IPS-15b (cell line): ENCODE data around the gene PRKACB.
"Not testable (repeated sequence)": the region's sequence is repeated elsewhere in the genome, so short reads cannot be mapped to it uniquely, and the experiment has no call there.

Experiments used
- H3K27me3 ChIP-seq: one replicate; pipeline ENCODE4 v1.6.1; 2013; ENCODE audit warnings: low read length; ENCODE audit not compliant: control insufficient read depth, insufficient read depth
- H3K36me3 ChIP-seq: one replicate; pipeline ENCODE4 v1.6.1; 2013; ENCODE audit warnings: low read length; ENCODE audit not compliant: control insufficient read depth, insufficient read depth
- H3K4me1 ChIP-seq: one replicate; pipeline ENCODE4 v1.6.1; 2013; ENCODE audit warnings: mild to moderate bottlenecking, low read length; ENCODE audit not compliant: control insufficient read depth, insufficient read depth
- H3K4me3 ChIP-seq: one replicate; pipeline ENCODE4 v1.5.1; 2013; ENCODE audit warnings: low read depth, low read length
- H3K9ac ChIP-seq: one replicate; pipeline ENCODE4 v1.6.1; 2013; ENCODE audit warnings: low read depth, mild to moderate bottlenecking, low read length
- H3K9me3 ChIP-seq: one replicate; pipeline ENCODE4 v1.6.1; 2013; ENCODE audit warnings: mild to moderate bottlenecking, low read length; ENCODE audit not compliant: control insufficient read depth, insufficient read depth

Gene PRKACB

DNA sequence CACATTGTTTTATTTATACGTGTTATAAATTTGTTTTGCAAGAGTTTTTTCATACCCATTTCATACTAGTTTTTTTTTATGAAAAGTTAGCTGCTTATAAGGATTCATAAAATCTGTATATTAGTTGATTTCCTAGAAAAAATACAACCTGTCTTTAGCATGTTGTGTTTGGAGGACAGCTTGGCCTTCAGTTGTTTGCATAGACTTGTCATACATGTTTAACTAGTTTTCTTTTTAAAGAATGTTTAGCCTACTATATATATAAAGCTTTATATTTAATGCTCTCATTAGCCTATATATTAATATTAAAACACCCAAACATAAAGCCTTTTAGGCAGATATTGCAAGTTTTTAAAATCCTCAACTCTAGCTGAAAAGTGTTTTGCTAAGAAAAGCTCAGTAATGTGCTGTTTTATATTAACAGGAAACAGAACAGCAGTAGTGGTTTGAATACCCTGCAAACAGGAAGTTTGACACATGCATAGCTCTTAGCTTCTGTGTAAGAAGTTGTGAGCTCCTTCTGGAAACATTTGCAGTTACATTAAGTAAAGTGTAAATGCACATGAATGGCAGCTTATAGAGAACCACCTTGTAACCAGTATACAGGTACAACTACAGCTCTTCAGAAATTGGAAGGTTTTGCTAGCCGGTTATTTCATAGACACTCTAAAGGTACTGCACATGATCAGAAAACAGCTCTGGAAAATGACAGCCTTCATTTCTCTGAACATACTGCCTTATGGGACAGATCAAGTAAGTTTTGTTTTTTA, at the start of gene PRKACB:
Gene PRKACB, plus strand, starts transcription at position 476 of the 770 bp plus-strand sequence. Its CDS starts 91 bp downstream, at position 567.
- Histone ChIP-seq H3K9ac (no peak within 1 kb of the TSS), H3K27me3 (no peaks in the 10 kb centered on the region), H3K4me1 (no peaks in the 10 kb centered on the region), H3K4me3 (no peak within 1 kb of the TSS), H3K36me3 (no peaks in the 10 kb centered on the region), H3K9me3 (no peaks in the 10 kb centered on the region)

DNA sequence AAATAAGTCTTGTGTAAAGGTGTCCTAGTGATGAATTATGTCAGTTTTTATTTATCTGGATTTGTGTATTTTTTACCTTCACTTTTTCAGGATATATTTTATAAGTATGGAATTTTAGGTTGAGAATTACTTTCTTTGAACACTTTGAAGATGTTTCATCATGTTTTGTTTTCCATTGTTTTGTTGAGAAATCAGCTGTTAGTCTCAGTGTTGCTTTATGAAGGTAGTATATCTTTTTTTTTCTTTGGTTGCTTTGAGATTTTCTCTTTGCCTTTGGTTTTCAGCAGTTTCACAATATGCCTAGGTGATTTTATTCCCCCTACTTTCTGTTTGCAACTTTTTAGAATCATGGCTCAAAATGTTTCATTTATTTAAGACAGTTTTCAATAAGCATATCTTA, 48.8 kb upstream of the PRKACB start:
- no peaks in the 10 kb centered on the region for H3K9me3 ChIP-seq
- no peak overlapping the region for H3K9ac ChIP-seq
- no peaks in the 10 kb centered on the region for H3K36me3 ChIP-seq
- no peak overlapping the region for H3K4me3 ChIP-seq
- H3K4me1 ChIP-seq, result no peaks in the 10 kb centered on the region
- no peaks in the 10 kb centered on the region for H3K27me3 ChIP-seq

DNA sequence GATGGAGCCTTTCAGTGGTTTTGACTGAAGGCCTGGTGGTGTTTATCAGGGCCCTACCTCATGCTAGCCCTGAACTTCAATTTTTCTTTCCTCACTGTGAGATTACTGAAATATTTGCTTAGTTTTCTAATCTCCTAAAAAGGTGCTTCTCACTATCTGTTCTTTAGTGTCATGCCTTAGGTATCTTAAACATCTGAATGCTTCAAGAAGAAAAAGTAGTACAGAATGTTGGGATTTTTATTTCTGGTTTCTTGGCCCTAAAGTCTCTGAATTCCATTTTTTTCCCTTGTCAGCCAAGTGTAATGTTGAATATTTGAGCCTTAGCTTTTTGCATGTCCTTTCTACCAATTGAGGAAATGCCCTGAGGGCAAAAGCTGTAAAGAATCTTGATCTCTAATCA, 47.9 kb upstream of the PRKACB start:
- Histone ChIP-seq H3K4me1 (no peaks in the 10 kb centered on the region), H3K36me3 (no peaks in the 10 kb centered on the region), H3K9ac (no peak overlapping the region), H3K4me3 (no peak overlapping the region), H3K27me3 (no peaks in the 10 kb centered on the region), H3K9me3 (no peaks in the 10 kb centered on the region)

DNA sequence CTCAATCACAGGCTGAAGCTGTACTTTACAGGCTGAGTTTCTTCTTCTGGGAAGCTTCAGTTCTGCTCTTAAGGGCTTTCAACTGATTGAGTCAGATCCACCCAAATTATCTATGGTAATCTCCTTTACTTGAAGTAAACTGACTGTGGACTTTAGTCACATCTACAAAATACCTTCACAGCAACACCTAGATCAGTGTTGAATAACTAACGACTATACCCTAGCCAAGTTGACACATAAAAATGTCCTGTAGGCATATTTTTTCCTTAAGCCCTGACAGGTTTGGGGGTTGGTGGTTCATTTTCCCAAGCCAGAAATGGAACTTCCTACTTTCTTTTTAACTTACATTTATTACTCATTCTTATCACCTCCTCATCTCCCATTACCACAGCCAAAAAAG, 42.9 kb upstream of the PRKACB start:
- Histone ChIP-seq H3K36me3 (no peaks in the 10 kb centered on the region), H3K27me3 (no peaks in the 10 kb centered on the region), H3K9me3 (no peaks in the 10 kb centered on the region), H3K4me1 (peaks cover 18% of the 10 kb centered on the region), H3K9ac (no peak overlapping the region), H3K4me3 (no peak overlapping the region)

DNA sequence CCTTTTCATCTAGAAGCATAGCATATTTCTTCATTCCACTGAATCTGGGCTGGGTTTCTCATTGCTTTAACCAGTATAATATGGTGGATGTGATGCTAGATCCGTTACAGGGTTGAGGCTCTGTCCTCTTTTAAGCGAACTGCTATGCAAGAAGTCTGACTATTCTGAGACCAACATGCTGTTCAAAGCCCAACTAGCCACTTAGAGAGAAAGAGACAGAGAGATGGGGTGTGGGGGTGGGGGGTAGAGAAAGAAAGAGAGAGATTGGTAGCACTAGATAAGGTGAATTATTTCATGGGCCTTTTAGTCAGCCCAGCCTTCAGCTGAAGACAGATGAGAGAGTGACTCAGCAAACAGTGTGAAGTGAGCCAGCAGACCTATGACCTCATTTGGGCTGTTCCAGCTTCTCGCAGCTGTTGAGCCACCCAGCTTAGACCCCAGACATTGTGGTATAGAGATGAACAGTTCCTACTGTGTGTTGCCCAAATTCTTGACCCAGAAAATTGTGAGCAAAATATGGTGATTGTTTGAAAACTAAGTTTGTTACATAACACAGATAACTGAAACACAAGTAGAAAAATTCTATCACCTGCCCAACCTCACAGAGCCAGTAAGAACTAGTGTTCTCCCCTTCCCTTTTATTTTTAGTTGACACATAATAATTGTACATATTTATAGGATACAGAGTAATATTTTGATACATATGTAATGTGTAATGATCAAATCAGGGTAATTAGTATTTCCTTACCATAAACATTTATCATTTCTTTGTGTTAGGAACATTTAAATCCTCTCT, 40.7 kb upstream of the PRKACB start:
- H3K9ac ChIP-seq, result no peak overlapping the region
- H3K36me3 ChIP-seq, result no peaks in the 10 kb centered on the region
- no peak overlapping the region for H3K4me3 ChIP-seq
- H3K9me3 ChIP-seq, result no peaks in the 10 kb centered on the region
- H3K4me1 ChIP-seq, result peaks cover 18% of the 10 kb centered on the region
- H3K27me3 ChIP-seq, result no peaks in the 10 kb centered on the region

DNA sequence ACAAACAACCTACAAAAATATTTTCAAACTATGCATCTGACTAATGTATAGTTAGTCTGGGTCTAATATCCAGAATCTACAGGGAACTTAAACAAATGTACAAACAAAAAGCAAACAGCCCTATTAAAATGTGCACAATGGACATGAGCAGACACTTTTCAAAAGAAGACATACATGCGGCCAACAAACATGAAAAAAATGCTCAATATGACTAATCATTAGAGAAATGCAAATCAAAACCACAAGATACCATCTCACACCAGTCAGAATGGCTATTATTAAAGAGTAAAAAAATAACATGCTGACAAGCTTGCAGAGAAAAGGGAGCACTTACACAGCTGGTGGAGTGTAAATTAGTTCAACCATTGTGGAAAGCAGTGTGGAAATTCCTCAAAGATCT, 36.5 kb upstream of the PRKACB start:
- not testable (repeated sequence) for H3K4me3 ChIP-seq, H3K27me3 ChIP-seq, H3K9me3 ChIP-seq, H3K9ac ChIP-seq, H3K36me3 ChIP-seq
- peaks cover 18% of the 10 kb centered on the region for H3K4me1 ChIP-seq

DNA sequence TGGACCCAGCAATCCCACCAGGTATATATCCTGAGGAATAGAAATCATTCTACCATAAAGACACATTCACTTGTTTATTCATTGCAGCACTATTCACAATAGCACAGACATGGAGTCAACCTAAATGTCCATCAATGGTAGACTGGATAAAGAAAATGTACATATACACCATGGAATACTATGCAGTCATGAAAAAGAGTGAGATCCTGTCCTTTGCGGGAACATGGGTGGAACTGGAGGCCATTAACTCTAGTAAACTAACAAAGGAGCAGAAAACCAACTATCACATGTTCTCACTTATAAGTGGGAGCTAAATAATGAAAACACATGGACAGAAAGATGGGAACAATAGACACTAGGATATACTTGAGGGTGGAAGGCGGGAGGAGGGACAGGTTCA, 36.1 kb upstream of the PRKACB start:
- Histone ChIP-seq H3K9me3 (no peaks in the 10 kb centered on the region), H3K9ac (no peak overlapping the region), H3K27me3 (no peaks in the 10 kb centered on the region), H3K36me3 (no peaks in the 10 kb centered on the region), H3K4me3 (no peak overlapping the region), H3K4me1 (peaks cover 17% of the 10 kb centered on the region)

DNA sequence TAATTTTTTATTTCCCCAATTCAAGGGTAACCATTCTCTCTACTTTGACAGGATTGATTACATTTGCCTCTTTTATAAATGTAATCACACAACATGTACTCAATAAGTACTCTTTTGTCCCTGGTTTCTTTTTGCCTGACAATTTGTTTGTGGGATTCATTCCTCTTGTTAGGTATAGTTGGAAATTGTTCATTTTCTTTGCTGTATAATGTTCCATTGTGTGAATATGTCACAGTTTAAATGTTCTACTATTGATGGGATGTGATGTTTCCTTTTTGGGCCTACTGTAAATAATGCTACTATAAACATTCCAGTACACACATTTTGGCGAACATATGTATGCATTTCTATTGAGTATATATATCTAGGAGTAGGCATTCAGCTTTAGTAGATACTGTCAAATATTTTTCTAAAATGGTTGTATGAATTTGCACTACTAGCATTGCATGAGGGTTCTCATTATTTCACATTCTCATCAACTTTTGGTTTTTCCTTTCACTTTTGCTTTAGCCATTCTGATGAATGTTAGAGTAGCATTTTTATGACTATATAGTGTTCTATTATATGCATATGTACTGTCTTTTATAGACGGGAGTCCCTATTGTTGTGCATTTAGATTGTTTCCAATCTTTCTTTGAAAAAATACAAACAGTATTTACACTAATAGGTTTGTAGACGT, 35.0 kb upstream of the PRKACB start:
- H3K4me1 ChIP-seq, result peaks cover 7% of the 10 kb centered on the region
- no peaks in the 10 kb centered on the region for H3K9me3 ChIP-seq
- H3K4me3 ChIP-seq, result no peak overlapping the region
- no peaks in the 10 kb centered on the region for H3K27me3 ChIP-seq
- no peaks in the 10 kb centered on the region for H3K36me3 ChIP-seq
- H3K9ac ChIP-seq, result no peak overlapping the region

DNA sequence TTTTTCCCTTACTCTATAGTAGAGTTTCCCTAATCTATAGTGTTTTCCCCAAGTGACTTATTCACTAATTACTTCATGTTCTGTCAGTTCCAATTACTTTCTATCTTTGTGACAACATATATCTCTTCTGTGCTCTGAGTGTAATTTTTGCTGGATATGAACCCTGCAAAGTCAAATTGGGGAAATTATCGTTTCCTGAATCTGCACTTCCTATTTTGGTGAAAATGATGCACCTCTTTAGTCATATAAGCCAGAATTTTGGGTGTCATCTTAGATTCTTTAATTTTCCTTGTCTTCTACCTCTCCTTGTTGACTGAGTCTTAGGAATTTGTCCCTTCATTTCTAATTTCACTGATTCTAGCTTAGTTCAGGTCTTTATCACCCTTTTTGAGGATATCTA, 33.4 kb upstream of the PRKACB start:
- Histone ChIP-seq H3K36me3 (no peaks in the 10 kb centered on the region), H3K27me3 (no peaks in the 10 kb centered on the region), H3K4me1 (no peaks in the 10 kb centered on the region), H3K9me3 (no peaks in the 10 kb centered on the region), H3K9ac (no peak overlapping the region), H3K4me3 (no peak overlapping the region)

DNA sequence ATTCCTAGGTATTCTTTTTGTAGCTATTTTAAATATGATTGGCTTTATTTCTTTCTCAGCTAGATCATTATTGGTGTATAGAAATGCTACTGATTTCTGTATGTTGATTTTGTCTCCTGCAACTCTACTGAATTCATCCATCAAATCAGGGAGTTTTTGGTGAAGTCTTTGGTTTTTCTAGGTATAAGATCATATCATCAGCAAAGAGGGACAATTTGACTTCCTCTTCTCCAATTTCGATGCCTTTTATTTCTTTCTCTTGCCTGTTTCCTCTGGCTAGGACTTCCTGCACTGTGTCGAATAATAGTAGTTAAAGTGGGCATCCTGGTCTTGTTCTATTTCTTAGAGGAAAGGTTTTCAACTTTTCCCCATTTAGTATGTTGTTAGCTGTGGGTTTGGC, 27.5 kb upstream of the PRKACB start:
- Histone ChIP-seq H3K9me3 (no peaks in the 10 kb centered on the region), H3K36me3 (no peaks in the 10 kb centered on the region), H3K27me3 (no peaks in the 10 kb centered on the region), H3K4me1 (no peaks in the 10 kb centered on the region), H3K4me3 (no peak overlapping the region), H3K9ac (no peak overlapping the region)

DNA sequence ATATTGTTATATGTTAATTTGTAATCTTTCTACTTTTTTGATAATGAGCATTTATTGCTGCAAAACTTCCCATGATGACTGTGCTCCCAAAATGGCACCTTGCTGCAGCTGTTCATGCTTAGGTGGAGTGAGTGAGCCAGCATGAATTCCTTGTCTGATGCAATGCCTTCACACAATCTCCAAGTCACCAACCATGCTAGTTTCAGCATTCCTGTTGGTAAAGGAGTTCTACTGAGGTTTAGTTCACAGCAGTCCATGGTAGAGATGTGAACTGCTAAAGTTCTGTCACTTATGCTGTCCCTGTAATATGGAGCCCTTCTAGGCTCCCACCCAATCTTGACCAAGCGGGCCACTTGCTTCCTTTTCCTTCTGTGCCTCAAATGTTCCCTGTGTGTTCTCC, 26.2 kb upstream of the PRKACB start:
- Histone ChIP-seq H3K36me3 (no peaks in the 10 kb centered on the region), H3K4me1 (no peaks in the 10 kb centered on the region), H3K9ac (no peak overlapping the region), H3K9me3 (no peaks in the 10 kb centered on the region), H3K27me3 (no peaks in the 10 kb centered on the region), H3K4me3 (no peak overlapping the region)
